ENCODE measurements around the gene LIN7A. TPM values are rescaled to one million over a fixed set of nuclear protein-coding genes. Genes with fewer than 3 reads are reported as not detected.
A peak's percentile ranks its signal among the peaks of the same experiment; 100 is the strongest.

The LIN7A gene
- total RNA-seq, 3 donors from 2014 or later, result 0.36 to 4.1 (median 3.1) TPM

GRCh38 chr12:80780746-80781145, 157.0 kb downstream of the LIN7A start:
- DNase-seq, result no peak
- H3K36me3 ChIP-seq (ENCODE audit: low read depth), result no peaks in the 10 kb centered on the region
- H3K9me3 ChIP-seq, result no peaks in the 10 kb centered on the region
- intact Hi-C loops (cut with DNase I, micrococcal nuclease), result no loop called here
- ATAC-seq, result no peak
- peaks cover 2% of the 10 kb centered on the region for H3K4me1 ChIP-seq (ENCODE audit: low read depth)
- TF ChIP-seq, protein P1, sequence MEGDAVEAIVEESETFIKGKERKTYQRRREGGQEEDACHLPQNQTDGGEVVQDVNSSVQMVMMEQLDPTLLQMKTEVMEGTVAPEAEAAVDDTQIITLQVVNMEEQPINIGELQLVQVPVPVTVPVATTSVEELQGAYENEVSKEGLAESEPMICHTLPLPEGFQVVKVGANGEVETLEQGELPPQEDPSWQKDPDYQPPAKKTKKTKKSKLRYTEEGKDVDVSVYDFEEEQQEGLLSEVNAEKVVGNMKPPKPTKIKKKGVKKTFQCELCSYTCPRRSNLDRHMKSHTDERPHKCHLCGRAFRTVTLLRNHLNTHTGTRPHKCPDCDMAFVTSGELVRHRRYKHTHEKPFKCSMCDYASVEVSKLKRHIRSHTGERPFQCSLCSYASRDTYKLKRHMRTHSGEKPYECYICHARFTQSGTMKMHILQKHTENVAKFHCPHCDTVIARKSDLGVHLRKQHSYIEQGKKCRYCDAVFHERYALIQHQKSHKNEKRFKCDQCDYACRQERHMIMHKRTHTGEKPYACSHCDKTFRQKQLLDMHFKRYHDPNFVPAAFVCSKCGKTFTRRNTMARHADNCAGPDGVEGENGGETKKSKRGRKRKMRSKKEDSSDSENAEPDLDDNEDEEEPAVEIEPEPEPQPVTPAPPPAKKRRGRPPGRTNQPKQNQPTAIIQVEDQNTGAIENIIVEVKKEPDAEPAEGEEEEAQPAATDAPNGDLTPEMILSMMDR (IDR thresholded peaks at IDR 0.05), result no peak
- H3K4me3 ChIP-seq, result no peak overlapping the region

GRCh38 chr12:80778005-80778541, 159.7 kb downstream of the LIN7A start:
- DNase-seq (peak in 1 of 3 donors; percentile 42), ATAC-seq (peak; percentile 48)
- intact Hi-C loops (cut with DNase I, micrococcal nuclease), result no loop called here
- TF ChIP-seq, protein P1 (IDR thresholded peaks at IDR 0.05), result no peak
- Histone ChIP-seq H3K9me3 (no peaks in the 10 kb centered on the region), H3K4me1 (ENCODE audit: low read depth) (peaks cover 2% of the 10 kb centered on the region), H3K36me3 (ENCODE audit: low read depth) (no peaks in the 10 kb centered on the region), H3K4me3 (no peak overlapping the region)

DNA sequence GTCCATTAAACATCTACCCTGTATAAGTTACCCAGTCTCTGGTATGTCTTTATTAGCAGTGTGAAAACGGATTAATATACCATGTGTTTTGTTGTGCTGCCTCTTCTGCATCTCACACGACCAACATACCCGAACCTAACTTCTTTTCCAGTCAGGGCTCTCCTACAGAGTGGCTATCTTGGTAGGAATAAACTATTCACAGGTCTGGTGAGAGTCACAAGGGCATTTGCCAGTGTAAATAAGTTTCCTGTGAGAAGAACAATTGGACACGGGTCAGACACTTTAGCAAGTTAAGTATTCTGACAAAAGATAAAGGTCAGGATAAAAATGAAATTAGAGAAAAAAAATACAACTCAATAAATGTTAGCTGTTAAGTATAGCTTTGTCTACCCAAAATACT, 160.1 kb downstream of the LIN7A start:
- DNase-seq, result no peak
- Histone ChIP-seq H3K9me3 (no peaks in the 10 kb centered on the region), H3K4me3 (no peak overlapping the region), H3K4me1 (ENCODE audit: low read depth) (peaks cover 2% of the 10 kb centered on the region), H3K36me3 (ENCODE audit: low read depth) (no peaks in the 10 kb centered on the region)
- no peak for ATAC-seq
- intact Hi-C loops (cut with DNase I, micrococcal nuclease), result no loop called here
- TF ChIP-seq, protein P1 (IDR thresholded peaks at IDR 0.05), result no peak

DNA sequence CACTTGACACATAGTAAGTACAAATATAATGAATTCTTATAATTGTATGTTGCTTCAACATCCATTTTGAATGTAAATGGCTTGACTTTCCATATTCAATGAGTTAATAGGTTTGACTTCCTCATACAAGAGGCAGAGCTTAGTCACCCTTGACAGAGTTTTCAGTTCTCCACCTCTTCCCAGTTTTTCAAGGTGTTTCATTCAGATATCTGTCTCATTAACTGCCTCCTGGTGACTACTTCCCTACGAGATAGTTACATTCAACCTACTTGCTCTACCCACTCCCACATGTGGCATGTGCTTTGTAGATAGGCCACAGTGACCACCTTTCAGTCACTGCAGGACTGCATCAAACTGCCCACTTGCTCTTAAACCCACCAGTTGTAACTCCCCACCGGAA, 161.0 kb downstream of the LIN7A start:
- intact Hi-C loops (cut with DNase I, micrococcal nuclease), result no loop called here
- H3K36me3 ChIP-seq (ENCODE audit: low read depth), result no peaks in the 10 kb centered on the region
- no peaks in the 10 kb centered on the region for H3K9me3 ChIP-seq
- H3K4me3 ChIP-seq, result no peak overlapping the region
- H3K4me1 ChIP-seq (ENCODE audit: low read depth), result peaks cover 2% of the 10 kb centered on the region
- TF ChIP-seq, protein P1 (IDR thresholded peaks at IDR 0.05), result no peak
- DNase-seq, result no peak
- no peak for ATAC-seq

- no peaks in the 10 kb centered on the region for H3K4me1 ChIP-seq (ENCODE audit: low read depth)
- ATAC-seq (no peak), DNase-seq (no peak)
- no peak overlapping the region for H3K4me3 ChIP-seq
- TF ChIP-seq, protein P1 (IDR thresholded peaks at IDR 0.05), result no peak
- H3K9me3 ChIP-seq, result no peaks in the 10 kb centered on the region
- intact Hi-C loops (cut with DNase I, micrococcal nuclease), result no loop called here
- H3K36me3 ChIP-seq (ENCODE audit: low read depth), result no peaks in the 10 kb centered on the region
Observed at GRCh38 chr12:80770958-80771357, 166.8 kb downstream of the LIN7A start.
